Measurements from ENCODE around the gene RNF222.
"Not testable (repeated sequence)": the region's sequence is repeated elsewhere in the genome, so short reads cannot be mapped to it uniquely, and the experiment has no call there.

RNF222 gene

DNA sequence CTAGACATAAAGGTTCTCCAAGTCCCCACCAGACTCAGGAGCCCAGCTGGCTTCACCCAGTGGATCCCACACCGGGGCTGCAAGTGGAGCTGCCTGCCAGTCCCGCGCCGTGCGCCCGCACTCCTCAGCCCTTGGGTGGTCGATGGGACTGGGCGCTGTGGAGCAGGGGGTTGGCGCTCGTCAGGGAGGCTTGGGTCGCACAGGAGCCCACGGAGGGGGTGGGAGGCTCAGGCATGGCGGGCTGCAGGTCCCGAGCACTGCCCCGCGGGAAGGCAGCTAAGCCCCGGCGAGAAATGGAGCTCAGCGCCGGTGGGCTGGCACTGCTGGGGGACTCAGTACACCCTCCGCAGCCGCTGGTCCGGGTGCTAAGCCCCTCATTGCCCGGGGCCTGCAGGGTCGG, 50.6 kb downstream of the RNF222 start:
- not testable (repeated sequence) for H3K4me3 ChIP-seq (ENCODE audit: low read length); H3K4me1 ChIP-seq (ENCODE audit: control insufficient read depth, insufficient read depth, low read length); H3K36me3 ChIP-seq (ENCODE audit: control insufficient read depth, insufficient read depth, low read length); H3K27me3 ChIP-seq (ENCODE audit: control insufficient read depth, insufficient read depth, low read length); H3K9ac ChIP-seq (ENCODE audit: low read length); H3K27ac ChIP-seq (ENCODE audit: low read depth, low read length)

DNA sequence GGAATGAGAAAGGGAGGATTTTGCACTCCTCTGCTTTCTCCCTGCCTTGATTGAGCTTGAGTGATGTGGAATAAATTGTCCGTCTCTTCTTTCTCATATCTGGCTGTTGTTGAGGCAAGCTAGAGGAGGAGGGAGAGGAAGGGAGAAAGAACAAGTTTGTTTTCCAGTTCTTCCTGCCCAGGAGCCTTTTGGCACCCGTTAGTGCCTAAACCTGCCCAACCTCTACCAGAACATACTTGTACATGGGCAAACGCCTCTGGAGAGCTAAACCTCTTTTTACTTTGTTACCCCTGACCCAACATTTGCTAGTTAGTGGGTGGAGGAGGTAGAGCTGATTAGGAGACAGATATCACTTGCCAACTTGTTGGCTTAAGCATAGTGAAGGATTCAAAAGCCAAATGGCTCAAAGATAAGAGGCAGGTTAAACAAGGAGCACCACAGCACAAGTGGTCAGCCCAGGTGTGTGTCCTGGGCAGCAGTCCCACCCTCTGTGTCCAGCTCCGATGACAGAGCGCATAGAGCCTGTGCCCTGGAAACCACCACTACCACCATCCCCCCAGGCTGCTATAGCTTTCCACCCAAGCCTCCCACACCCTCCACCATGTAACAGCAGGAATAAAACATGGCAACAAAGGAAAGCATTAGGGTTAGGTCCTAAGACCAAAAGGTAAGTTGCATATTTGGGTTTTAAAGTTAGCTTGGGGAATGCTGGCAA, 51.5 kb downstream of the RNF222 start:
- no peak overlapping the region for H3K27ac ChIP-seq (ENCODE audit: low read depth, low read length)

DNA sequence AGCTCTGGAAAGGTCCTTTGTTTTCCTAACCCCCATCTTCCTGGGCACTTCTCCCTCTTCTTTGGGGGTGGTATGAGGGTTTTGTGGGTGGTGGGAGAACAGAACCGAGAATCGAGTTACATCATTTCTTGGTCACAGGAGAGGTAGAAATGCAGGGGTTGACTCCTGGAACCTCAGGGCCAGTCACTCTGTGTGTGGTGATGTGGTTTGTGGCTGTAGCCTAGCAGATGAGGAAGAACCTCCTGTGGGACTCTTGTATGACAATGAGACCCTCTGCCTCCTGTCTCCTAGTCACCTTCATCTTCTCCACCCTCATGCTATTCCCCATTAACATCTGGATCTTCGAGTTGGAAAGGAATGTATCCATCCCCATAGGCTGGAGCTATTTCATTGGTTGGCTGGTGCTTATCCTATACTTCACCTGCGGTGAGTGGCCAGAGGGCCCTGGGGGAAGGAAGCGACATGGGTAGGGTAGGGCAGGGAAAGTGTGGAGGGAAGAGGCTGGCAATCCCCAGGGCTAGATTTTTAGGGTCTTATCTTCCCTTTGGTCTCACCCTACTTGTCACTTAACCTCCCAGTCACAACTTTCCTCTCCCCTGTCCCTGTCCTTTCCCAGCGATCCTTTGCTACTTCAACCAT, 52.5 kb downstream of the RNF222 start:
- no peaks in the 10 kb centered on the region for H3K36me3 ChIP-seq (ENCODE audit: control insufficient read depth, insufficient read depth, low read length)
- no peaks in the 10 kb centered on the region for H3K27me3 ChIP-seq (ENCODE audit: control insufficient read depth, insufficient read depth, low read length)
- H3K4me3 ChIP-seq (ENCODE audit: low read length): no peak overlapping the region
- no peak overlapping the region for H3K27ac ChIP-seq (ENCODE audit: low read depth, low read length)
- no peaks in the 10 kb centered on the region for H3K4me1 ChIP-seq (ENCODE audit: control insufficient read depth, insufficient read depth, low read length)
- no peak overlapping the region for H3K9ac ChIP-seq (ENCODE audit: low read length)

More for the DNA sequence above, 51.5 kb downstream of the RNF222 start:
- Histone ChIP-seq H3K4me1 (ENCODE audit: control insufficient read depth, insufficient read depth, low read length) (no peaks in the 10 kb centered on the region), H3K36me3 (ENCODE audit: control insufficient read depth, insufficient read depth, low read length) (no peaks in the 10 kb centered on the region), H3K9ac (ENCODE audit: low read length) (no peak overlapping the region), H3K27me3 (ENCODE audit: control insufficient read depth, insufficient read depth, low read length) (no peaks in the 10 kb centered on the region), H3K4me3 (ENCODE audit: low read length) (no peak overlapping the region)

DNA sequence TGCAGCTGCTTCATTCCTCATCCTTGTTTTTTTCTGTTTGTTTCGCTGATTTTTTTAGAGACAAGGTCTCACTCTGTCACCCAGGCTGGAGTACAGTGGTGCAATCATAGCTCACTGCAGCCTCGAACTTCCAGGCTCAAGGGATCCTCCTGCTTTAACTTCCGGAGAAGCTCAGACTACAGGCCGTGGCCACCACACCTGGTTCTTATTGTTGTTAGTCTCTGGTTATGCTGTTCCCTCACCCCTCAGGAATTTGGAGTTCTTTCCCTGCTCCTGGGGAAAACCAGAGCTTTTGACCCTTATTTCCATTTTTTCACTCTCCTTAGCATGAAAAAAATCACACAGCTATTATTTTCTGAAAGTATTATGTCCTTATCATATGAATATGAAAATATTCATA, 56.2 kb downstream of the RNF222 start:
- H3K36me3 ChIP-seq (ENCODE audit: control insufficient read depth, insufficient read depth, low read length): no peaks in the 10 kb centered on the region
- H3K4me1 ChIP-seq (ENCODE audit: control insufficient read depth, insufficient read depth, low read length): no peaks in the 10 kb centered on the region
- H3K4me3 ChIP-seq (ENCODE audit: low read length): no peak overlapping the region
- H3K9ac ChIP-seq (ENCODE audit: low read length): no peak overlapping the region
- no peaks in the 10 kb centered on the region for H3K27me3 ChIP-seq (ENCODE audit: control insufficient read depth, insufficient read depth, low read length)
- no peak overlapping the region for H3K27ac ChIP-seq (ENCODE audit: low read depth, low read length)
